ENCODE results near the gene KRTAP4-7.
"Not testable (repeated sequence)": the region's sequence is repeated elsewhere in the genome, so short reads cannot be mapped to it uniquely, and the experiment has no call there.

DNA sequence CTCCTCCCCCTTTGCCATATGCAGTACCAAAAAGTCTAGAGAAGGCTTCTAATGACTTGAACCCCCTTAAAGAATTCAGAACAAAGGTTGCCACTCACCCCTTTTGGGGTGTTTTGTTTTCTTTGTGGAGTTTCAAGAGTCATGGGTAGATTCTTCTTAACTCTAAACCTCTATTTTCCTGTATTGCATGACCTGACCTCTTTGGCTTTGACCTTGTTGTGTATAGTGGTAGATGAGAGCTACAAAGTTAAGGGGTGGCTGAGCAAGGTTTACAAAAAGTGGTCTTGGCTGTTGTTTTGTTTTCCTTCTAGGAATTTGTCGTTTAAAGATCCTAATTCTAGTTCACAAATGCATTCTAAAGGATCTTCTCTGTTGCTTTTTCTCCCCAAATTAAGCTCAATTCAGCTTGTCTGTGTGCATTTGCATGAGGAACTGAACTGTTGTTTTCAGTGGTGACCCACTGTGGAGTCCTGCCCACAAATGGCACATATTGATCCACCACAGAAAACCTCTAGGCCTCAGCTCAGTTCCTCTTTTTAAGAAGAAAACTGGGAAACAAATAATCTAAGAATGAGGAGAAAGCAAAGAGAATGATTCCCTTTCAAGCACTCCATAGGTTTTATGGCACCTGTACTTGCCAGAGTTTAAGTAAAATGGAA lies 24.9 kb downstream of the KRTAP4-7 start:
- TF ChIP-seq, protein P1, sequence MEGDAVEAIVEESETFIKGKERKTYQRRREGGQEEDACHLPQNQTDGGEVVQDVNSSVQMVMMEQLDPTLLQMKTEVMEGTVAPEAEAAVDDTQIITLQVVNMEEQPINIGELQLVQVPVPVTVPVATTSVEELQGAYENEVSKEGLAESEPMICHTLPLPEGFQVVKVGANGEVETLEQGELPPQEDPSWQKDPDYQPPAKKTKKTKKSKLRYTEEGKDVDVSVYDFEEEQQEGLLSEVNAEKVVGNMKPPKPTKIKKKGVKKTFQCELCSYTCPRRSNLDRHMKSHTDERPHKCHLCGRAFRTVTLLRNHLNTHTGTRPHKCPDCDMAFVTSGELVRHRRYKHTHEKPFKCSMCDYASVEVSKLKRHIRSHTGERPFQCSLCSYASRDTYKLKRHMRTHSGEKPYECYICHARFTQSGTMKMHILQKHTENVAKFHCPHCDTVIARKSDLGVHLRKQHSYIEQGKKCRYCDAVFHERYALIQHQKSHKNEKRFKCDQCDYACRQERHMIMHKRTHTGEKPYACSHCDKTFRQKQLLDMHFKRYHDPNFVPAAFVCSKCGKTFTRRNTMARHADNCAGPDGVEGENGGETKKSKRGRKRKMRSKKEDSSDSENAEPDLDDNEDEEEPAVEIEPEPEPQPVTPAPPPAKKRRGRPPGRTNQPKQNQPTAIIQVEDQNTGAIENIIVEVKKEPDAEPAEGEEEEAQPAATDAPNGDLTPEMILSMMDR (IDR thresholded peaks at IDR 0.05) = not testable (repeated sequence)
- not testable (repeated sequence) for TF ChIP-seq POLR2A (IDR thresholded peaks at IDR 0.05)

Data from testis (tissue), 2 donors.